Rectal smooth muscle tissue (tissue), 1 donor: ENCODE data around the gene IFT122.
A peak's percentile ranks its signal among the peaks of the same experiment; 100 is the strongest.
"Not testable (repeated sequence)": the region's sequence is repeated elsewhere in the genome, so short reads cannot be mapped to it uniquely, and the experiment has no call there.

Source experiments
- H3K27ac ChIP-seq: one replicate; pipeline ENCODE4 v1.7.0; 2013; ENCODE audit warnings: low read depth, low read length, inconsistent platforms
- H3K27me3 ChIP-seq: one replicate; pipeline ENCODE4 v1.7.0; 2013; ENCODE audit warnings: low read length; ENCODE audit not compliant: control insufficient read depth, insufficient read depth
- H3K36me3 ChIP-seq: one replicate; pipeline ENCODE4 v1.7.0; 2013; ENCODE audit warnings: low read length; ENCODE audit not compliant: control insufficient read depth, insufficient read depth
- H3K4me1 ChIP-seq: one replicate; pipeline ENCODE4 v1.7.0; 2013; ENCODE audit warnings: low read length; ENCODE audit not compliant: control insufficient read depth, insufficient read depth
- H3K4me3 ChIP-seq: one replicate; pipeline ENCODE4 v1.7.0; 2013; ENCODE audit warnings: low read length
- H3K9ac ChIP-seq: one replicate; pipeline ENCODE4 v1.7.0; 2013; ENCODE audit warnings: low read length

The IFT122 gene, protein sequence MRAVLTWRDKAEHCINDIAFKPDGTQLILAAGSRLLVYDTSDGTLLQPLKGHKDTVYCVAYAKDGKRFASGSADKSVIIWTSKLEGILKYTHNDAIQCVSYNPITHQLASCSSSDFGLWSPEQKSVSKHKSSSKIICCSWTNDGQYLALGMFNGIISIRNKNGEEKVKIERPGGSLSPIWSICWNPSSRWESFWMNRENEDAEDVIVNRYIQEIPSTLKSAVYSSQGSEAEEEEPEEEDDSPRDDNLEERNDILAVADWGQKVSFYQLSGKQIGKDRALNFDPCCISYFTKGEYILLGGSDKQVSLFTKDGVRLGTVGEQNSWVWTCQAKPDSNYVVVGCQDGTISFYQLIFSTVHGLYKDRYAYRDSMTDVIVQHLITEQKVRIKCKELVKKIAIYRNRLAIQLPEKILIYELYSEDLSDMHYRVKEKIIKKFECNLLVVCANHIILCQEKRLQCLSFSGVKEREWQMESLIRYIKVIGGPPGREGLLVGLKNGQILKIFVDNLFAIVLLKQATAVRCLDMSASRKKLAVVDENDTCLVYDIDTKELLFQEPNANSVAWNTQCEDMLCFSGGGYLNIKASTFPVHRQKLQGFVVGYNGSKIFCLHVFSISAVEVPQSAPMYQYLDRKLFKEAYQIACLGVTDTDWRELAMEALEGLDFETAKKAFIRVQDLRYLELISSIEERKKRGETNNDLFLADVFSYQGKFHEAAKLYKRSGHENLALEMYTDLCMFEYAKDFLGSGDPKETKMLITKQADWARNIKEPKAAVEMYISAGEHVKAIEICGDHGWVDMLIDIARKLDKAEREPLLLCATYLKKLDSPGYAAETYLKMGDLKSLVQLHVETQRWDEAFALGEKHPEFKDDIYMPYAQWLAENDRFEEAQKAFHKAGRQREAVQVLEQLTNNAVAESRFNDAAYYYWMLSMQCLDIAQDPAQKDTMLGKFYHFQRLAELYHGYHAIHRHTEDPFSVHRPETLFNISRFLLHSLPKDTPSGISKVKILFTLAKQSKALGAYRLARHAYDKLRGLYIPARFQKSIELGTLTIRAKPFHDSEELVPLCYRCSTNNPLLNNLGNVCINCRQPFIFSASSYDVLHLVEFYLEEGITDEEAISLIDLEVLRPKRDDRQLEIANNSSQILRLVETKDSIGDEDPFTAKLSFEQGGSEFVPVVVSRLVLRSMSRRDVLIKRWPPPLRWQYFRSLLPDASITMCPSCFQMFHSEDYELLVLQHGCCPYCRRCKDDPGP

DNA sequence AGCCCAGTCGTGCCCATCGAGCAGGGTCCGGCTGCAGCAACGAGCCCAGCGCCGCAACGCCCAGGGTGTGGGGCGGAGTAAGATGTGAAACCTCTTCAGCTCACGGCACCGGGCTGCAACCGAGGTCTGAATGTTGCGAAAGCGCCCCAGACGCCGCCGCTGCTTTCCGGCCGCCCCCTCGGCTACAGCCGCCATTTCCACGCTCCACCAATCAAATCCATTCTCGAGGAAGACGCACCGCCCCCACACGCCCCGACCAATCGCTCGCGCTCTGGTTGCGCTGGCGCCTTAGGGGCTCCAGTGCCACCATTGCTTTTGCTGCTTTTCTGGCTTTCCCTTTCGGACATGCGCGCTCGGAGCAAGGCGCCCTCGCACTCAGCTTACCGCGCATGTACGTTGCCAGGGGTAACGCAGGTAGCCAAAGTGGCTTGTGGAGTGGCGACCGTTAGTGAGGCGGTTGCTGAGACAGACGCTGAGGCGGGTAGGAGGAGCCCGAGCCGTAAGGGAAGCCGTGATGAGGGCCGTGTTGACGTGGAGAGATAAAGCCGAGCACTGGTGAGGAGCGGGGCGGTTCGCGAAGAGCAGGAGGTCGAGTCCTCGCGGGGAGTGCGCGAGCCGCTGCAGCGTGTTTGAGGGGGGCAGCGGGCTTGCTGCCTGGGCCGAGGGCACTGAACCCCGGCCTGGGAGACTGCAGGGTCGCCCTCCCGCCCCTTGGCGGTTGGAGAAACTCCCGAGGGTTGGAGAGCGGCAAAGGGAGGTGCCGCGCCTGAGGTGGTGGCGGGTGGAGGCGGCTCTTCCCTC lies at the start of gene IFT122, which contains the start of gene MBD4:
Gene IFT122 (plus strand): TSS at position 408 of the 801 bp plus-strand sequence. CDS start 107 bp downstream, at position 515.
Gene MBD4 (minus strand): TSS at position 132 of the 801 bp plus-strand sequence. CDS start 115 bp downstream, at position 17.
- H3K4me3 ChIP-seq, result peak within 1 kb of the TSS; percentile 87
- peak within 1 kb of the TSS; percentile 92 for H3K9ac ChIP-seq
- peaks cover 4% of the 10 kb centered on the region for H3K36me3 ChIP-seq
- peak within 1 kb of the TSS; percentile 89 for H3K27ac ChIP-seq
- H3K4me1 ChIP-seq, result peaks cover 8% of the 10 kb centered on the region
- H3K27me3 ChIP-seq, result no peaks in the 10 kb centered on the region

DNA sequence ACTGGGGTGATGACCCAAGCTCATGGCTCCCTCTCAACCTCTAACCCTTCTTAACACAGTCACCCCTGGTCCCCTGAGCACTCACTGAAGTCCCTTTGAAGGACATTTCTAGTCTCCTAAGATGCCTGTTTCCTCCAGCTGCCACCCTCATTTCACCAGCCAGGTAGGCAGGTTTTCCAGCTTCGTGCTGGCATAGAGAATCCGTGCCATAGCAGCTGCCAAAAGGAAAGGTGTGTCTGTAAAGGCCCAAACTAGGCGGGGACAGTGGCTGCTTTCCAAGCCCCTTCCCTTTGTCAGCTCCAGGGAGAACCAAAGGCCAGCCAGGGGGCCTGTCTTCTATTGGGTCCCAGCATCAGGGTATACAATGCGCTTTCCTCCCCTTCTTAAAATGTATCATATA lies 48.4 kb upstream of the IFT122 start:
- H3K27me3 ChIP-seq, H3K9ac ChIP-seq, H3K27ac ChIP-seq, H3K4me3 ChIP-seq, H3K4me1 ChIP-seq, H3K36me3 ChIP-seq: not testable (repeated sequence)

DNA sequence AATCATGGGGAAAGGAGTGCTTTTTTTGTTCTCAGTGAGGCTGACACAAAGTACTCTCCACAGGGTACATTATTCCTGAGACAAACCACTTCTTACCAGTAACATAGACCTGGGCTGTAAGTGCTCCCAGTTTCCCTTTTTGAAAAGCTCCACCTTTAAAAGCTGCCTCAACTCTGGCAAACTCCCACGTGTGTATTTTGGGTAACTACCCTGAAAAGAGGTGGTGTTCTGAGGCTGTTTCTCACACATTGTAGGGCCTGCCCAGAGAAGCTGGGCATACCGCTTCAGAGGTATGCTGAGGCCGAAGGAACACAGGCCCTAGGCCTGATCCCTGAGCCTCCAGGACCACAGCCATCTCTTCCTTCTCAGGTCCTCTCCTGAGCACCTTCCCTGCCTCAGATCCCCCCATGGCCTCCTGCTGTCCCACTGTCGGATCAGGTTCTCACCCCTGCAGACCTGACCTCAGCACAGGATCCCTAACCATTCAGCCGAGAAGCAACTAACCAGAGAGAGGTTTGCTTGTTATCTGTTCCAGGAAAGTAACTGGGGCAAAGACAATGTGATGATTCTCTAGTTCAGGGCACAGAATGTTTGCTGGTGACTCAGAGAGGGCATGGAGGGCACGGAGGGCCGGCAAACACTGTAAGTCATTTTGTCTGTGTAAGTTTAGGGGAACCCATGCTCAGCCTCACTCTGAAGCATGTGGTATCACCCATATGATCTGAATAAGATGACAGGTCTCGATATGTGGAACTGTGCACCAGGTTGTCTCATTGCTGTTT lies 47.7 kb upstream of the IFT122 start:
- H3K4me1 ChIP-seq, H3K27ac ChIP-seq: not testable (repeated sequence)

DNA sequence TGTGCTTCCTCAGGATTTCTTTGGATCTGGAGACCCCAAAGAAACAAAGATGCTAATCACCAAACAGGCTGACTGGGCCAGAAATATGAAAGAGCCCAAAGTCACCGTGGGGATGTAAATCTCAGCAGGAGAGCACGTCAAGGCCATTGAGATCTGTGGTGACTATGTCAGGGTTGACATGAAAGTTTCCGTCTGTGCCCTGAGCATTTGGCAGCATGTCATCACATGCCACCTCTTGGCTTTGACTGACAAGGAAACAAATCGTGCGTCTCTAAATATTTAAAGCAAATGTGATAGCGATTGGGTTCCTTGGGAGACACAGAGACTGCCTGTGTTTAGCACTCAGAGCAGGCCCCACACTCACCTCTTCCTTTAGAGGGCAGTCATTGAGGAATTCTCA lies 46.8 kb upstream of the IFT122 start:
- Histone ChIP-seq H3K4me1 (no peaks in the 10 kb centered on the region), H3K27ac (no peak overlapping the region), H3K36me3 (peaks cover 10% of the 10 kb centered on the region)

More for the DNA sequence above, 47.7 kb upstream of the IFT122 start:
- H3K9ac ChIP-seq, H3K27me3 ChIP-seq, H3K4me3 ChIP-seq: not testable (repeated sequence)
- H3K36me3 ChIP-seq, result peaks cover 12% of the 10 kb centered on the region

DNA sequence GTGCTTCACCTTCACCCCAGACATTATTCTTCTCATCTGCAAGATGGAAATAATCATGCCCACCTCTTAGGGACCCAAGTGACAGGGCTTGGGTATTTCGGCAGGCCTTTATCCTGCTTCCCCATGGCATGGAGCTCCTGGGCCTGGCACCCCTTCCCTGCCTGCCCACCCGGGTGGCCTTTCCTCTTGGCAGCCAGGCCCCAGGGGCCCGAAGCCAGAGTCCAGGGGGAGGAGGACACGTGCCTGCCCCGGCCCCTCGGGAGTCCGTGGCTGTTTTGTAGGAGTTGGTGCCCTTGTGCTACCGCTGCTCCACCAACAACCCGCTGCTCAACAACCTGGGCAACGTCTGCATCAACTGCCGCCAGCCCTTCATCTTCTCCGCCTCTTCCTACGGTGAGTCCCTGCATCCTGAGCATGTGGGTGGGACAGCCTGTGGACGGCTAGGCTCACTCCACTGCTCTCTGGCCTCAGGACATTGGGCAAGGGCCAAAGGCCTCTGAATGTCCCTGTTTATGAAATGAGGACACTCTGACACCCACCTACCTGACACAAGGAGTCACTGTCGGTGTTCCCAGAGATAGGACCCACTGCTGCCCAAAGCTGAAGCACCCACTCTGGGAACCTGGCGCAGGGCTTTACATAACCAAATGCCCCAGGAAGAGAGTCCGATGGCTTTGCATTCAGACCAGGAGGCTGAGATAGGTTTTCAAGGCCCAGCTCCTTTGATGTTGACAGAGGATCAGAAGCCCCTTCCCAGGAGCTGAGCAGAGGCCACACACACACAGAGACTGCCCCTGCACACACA lies 46.1 kb upstream of the IFT122 start:
- H3K36me3 ChIP-seq, H3K27ac ChIP-seq, H3K4me1 ChIP-seq, H3K4me3 ChIP-seq, H3K9ac ChIP-seq, H3K27me3 ChIP-seq: not testable (repeated sequence)

More for the DNA sequence above, 46.8 kb upstream of the IFT122 start:
- Histone ChIP-seq H3K4me3 (no peak overlapping the region), H3K27me3 (no peaks in the 10 kb centered on the region), H3K9ac (no peak overlapping the region)

DNA sequence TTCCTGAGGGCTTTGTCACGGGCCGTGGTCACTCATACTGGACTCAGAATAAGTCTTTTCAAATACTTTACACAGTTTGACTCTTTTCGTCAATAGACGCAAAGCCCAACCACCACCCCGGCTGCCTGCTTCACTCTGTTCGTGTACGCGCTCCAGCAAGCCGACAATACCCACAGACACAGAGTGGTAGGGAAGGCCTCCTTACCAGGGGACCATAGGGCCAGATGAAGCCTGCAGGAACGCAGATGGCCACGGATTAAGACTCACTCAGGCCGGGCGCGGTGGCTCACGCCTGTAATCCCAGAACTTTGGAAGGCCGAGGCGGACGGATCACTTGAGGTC lies 41.2 kb upstream of the IFT122 start:
- Histone ChIP-seq H3K4me3 (peak overlapping the region; percentile 90), H3K4me1 (no peaks in the 10 kb centered on the region), H3K36me3 (peaks cover 3% of the 10 kb centered on the region), H3K27ac (peak overlapping the region; percentile 89), H3K9ac (peak overlapping the region; percentile 81), H3K27me3 (no peaks in the 10 kb centered on the region)

DNA sequence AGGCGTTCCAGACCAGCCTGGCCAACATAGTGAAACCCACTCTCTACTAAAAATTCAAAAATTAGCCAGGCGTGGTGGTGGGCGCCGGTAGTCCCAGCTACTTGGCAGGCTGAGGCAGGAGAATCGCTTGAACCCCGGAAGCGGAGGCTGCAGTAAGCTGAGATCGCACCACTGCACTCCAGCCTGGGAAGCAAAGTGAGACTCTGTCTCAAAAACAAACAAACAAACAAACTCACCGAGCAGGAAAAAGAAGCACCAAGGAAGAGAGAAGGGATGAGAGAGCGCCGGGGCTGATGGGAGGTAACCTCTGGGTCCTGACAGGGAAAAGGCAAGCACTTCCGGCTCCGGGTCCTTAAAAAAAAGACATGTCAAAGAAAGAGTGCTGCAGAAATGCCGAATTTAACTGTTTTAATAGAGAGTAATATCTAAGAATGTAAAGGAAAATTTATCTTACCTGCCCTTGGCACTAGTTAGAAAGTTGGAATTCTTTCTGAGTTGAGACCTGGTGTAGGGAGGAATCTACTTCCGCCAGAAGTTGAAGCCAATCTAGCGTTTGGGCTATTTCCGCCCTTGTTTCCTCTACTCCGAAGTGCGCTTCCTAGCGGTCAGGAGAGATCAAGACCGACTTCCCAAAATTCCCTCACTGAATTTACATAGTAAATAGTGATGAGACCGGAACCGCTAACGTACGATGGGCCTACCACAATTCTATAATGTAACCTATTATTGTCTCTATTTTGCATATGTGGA lies 40.7 kb upstream of the IFT122 start:
- Histone ChIP-seq H3K36me3 (peaks cover 3% of the 10 kb centered on the region), H3K27ac (peak overlapping the region; percentile 89), H3K9ac (peak overlapping the region; percentile 81), H3K4me3 (peak overlapping the region; percentile 90), H3K4me1 (no peaks in the 10 kb centered on the region), H3K27me3 (no peaks in the 10 kb centered on the region)

DNA sequence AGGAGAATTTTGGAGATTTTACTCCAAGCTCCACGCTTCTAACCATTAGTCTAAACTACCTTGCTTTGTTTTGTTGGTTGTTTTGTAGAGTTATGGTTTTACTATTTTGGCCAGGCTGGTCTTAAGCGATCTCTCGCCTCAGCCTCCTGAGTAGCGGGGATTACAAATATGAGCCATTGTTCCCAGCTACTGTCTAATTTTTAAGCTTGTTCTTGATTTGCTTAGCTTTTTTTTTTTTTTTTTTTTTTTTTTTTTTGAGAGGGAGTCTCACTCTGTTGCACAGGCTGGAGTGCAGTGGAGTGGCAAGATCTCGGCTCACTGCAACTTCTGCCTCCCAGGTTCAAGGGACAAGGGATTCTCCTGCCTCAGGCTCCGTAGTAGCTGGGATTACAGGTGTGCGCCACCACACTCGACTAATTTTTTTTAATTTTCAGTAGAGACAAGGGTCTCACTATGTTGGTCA lies 40.1 kb upstream of the IFT122 start:
- peak overlapping the region; percentile 90 for H3K4me3 ChIP-seq
- H3K27ac ChIP-seq, result peak overlapping the region; percentile 89
- H3K4me1 ChIP-seq, result no peaks in the 10 kb centered on the region
- no peak overlapping the region for H3K9ac ChIP-seq
- H3K27me3 ChIP-seq, result no peaks in the 10 kb centered on the region
- H3K36me3 ChIP-seq, result peaks cover 3% of the 10 kb centered on the region

DNA sequence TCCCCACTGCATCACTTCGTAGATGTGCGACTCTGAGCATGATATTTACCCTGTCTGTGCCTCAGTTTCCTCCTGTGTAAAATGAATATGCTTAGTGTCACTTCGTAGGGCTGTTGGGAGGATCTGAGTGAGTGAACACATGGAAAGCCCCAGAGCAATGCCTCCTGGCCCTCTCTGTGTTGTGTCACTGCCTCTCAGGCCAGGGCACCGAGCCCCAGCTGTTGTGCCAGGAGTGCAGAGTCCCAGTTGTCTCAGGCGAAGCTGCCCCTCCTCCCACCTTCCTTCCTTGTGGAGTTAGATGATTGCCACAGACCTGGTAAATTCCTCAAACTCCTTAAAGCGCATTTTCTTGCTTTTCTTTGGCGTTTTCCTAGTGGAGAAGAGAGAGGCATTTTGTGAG lies 37.8 kb upstream of the IFT122 start:
- H3K4me3 ChIP-seq, result no peak overlapping the region
- no peak overlapping the region for H3K9ac ChIP-seq
- H3K27ac ChIP-seq, result no peak overlapping the region
- no peaks in the 10 kb centered on the region for H3K36me3 ChIP-seq
- no peaks in the 10 kb centered on the region for H3K27me3 ChIP-seq
- no peaks in the 10 kb centered on the region for H3K4me1 ChIP-seq

DNA sequence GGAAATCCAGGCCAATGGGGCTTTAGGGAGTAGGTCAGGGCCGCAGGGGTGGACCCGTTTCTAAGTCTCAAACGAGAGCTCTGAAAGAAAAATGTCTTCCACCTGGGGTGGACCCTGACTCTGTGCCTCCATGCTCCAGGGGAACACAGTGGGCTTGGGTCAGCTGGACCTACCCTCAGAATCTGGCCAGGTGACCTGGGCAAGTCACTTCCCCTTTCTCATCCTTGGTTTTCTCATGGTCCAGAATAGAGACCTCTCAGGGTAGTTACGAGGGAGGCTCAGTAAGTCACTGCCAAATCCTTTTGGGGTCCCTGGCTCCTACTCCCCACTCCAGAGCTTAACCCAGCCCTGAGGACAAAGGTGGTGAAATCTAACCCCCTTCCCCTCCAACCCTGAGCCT lies 37.4 kb upstream of the IFT122 start:
- Histone ChIP-seq H3K4me1 (no peaks in the 10 kb centered on the region), H3K4me3 (no peak overlapping the region), H3K9ac (no peak overlapping the region), H3K36me3 (no peaks in the 10 kb centered on the region), H3K27me3 (no peaks in the 10 kb centered on the region), H3K27ac (no peak overlapping the region)
